Measurements from ENCODE around the gene FRG2C.
"Not testable (repeated sequence)": the region's sequence is repeated elsewhere in the genome, so short reads cannot be mapped to it uniquely, and the experiment has no call there.

Gene FRG2C

DNA sequence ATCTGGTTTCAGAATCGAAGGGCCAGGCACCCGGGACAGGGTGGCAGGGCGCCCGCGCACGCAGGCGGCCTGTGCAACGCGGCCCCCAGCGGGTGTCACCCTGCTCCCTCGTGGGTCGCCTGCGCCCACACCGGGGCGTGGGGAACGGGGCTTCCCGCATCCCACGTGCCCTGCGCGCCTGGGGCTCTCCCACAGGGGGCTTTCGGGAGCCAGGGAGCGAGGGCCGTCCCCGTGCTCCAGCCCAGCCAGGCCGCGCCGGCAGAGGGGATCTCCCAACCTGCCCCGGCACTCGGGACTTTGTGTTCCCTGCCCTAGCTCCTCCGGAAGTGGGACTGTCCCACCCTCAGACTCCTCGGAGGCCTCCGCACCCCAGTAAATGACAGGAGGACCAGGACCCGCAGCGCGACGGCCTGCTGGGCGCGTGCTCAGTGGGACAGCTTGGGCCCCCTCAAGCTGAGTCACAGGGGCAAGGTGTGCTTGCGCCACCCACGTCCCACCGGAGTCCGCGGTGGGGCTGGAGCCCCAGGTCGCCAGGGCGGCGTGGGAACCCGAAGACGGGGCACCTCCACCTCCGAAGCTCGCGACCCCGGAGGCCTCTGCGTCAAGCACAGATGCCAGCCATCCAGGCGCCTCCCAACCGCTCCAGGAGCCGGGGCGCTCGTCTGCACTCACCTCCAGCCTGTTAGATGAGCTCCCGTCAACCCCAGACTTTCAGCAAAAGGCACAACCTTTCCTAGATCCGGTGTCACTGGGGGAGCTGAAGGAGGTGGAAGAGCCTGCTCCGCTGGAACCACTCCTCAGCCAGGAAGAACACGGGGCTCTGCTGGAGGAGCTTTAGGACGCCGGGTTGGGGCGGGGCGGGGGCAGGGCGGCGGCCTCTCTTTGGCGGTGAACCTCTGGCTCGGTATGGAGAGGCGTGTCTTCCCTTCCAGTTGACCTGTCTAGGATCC lies 5.5 kb downstream of the FRG2C start:
- peak; percentile 10 for DNase-seq

DNA sequence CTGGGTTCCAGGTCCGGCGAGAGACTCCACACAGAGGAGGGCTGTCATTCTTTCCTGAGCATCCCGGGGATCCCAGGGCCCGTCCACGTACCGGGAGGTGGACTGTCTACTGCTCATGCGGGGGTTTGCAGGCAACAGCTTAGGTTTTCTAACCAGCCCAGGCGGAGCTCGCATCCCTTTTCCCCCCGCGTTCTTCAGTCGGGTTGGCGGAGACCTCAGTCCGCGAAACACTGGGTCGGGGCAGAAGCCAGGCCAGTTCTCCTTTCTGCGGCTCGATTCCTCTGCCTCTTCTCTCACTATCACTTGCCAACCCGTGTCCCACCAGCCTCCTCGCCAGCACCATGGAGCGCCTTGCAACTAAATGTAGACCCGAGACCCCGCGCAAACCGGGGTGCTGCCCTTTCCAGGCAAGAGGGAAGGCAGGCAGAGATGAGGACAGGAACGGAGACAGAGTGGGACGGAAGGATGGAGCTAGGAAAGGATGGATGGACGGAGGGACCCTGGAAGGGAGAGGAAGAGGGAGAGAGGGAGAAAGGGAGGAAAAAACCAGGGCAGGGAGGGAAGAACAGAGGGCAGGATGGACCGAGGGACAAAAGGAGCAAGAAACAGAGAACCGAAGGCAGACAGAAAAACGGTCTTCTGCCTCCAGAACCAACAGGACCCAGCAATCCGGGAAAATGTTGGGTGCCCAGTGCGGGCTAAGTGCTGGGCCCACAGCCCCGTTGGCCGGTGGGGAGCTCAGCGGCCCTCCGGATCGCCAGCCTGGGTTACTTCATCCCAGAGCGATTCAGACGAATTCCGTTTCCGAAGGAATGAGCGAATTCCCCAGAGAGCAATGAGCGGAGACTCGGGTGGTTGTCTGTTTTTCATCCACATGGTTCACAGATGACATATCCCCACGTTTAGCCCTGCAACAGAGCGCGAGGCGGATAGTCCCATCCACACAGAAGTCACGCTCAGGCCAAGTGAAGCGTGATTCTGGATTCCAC lies 6.5 kb downstream of the FRG2C start:
- DNase-seq = peak; percentile 82

DNA sequence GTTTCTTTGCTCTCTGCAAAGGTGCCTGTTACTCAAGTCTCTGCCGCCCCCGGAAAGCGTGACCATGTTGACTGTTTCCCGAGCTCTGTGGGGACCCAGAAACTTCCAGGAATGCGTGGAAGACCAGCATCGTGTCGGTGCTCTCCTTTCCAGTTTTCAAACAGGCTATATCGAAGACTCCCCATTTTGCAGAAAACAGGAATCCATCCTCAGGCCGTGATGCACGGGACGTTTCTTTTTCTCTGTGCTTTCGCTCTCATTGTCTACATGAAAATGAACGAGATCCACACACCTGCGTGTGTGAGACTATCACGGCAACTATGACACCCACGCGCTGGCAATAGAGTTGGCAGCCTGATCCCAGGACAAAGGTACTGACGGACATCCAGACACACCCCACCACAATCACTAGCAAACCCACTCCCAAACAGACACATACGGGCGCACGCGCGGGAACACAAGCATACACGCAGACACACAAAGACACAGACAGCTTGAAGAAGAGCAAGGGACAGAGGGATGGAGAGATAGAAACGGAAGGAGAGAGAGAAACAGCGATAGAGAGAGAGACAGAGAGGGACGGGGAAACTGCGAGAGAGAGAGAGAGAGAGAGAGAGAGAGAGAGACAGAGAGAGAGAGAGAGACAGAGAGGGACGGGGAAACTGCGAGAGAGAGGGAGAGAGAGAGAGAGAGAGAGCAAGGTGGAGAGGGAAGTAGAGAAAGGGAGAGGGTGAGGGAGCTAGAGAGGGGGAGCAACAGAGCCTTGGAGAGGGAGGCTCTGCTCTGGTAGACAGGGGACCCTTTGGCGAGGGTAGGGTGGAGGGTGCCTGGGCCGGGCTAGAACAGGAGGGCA lies 7.4 kb downstream of the FRG2C start:
- not testable (repeated sequence) for DNase-seq

DNA sequence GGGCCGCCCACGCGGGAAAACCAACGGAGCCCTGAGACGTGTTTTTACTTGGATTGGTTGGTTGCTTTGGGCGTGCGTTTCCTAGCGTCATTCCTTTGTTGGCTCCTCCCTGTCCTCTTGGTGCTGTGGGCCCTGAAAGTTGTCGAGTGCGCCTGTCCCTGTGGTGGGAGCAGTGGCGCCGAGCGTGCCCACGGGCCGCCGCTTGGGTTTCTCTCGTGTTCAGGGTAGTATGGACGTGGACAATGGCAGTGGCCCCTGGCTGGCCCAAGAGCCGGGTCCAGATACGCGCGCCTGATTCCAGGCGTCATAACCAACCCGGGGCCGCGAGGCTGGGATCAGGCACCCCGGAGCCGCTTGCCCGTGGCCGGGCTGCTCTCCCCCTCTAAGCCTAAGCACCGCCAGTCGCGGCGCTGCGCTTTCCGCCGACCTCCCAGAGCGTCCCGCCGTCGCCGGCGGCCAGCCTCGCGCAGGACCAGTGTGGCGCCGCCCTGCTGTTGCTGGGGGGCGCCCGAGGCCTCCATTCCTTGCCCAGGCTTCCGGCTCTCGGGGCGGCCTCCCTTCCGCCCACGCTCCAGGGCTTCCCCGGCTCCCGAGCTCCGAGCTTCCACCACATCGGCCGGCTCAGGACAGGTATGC lies 8.1 kb downstream of the FRG2C start:
- DNase-seq = peak; percentile 51

DNA sequence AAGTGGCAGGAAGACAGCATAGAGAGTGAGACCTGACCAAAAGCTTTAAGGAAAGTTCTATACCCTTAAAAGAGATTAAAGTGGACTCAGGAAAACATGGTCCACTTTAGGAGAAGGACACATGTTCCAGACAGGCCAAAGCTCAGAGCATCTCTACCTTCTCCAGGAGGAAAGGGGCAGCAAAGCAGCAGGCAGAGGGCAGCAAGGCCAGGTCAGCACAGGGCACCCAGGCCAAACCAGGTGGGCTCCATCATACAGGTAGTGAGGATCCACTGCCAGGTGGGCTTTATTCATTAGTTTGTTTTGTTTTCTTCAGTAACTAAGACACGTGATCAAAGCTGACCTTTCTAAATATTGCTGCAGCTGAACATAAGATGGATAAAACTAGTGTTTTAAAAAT lies 19.8 kb downstream of the FRG2C start:
- DNase-seq = not testable (repeated sequence)

DNA sequence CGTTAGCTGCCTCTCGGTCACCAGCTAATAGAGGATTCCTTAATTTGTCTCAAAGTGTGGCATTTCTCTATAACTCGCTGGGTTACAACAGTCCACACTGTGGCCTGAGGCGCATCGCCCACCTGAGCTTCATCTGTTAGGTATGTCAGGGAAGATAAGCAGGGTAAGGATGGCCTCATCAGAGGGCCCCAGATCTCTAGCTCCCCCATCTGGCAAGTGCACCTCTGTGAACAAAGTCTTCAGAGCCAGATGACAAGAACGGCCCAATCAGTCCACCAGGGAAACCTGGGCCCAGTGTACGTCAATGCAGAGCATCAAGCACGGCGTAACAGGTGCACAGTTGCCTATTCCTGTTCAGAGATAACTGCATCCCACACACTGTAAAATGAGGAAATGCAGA lies 23.2 kb downstream of the FRG2C start:
- no peak for DNase-seq

DNA sequence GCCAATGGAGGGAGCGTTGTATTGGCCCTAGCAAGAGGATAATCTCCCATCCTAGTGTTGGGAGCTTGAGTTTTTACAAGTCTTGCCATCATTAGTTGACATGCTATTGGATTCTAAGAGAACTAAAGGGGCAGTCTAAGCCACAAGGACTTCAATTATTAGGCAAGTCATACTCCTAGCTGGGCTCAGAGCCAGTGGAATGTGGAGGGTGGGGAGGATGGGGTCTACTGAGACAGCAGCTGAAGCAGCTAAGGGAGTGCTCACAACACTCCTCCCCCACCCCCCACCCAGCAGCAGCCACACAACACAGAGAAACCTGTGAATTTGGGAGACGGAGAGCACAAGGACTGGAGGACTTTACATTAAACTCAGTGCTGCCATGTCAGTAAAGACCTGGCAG lies 27.9 kb downstream of the FRG2C start:
- peak; percentile 35 for DNase-seq
